Coronary artery (tissue), 2 donors: ENCODE measurements around the gene PHOSPHO1.
A peak's percentile ranks its signal among the peaks of the same experiment; 100 is the strongest.
"Not testable (repeated sequence)": the region's sequence is repeated elsewhere in the genome, so short reads cannot be mapped to it uniquely, and the experiment has no call there.

Experiments
- DNase-seq: peaks from one replicate; pipeline ENCODE4 v3.0.0-alpha.2; 2017; ENCODE audit warnings: low spot score
- H3K27ac ChIP-seq, 2 donors: fragments of 200-600 bp; sonication (generic); one replicate each; pipeline ENCODE4 v1.5.1; 2016 to 2019
- H3K4me3 ChIP-seq: fragments of 200-600 bp; sonication (generic); 2 replicates; pipeline ENCODE4 v1.5.1; 2016; ENCODE audit warnings: mild to moderate bottlenecking, moderate library complexity
- TF ChIP-seq, protein P1 (sequence below): fragments of 200-600 bp; sonication (generic); IDR thresholded peaks from one replicate; pipeline ENCODE4 v1.5.1; 2019; ENCODE audit warnings: antibody characterized with exemption

PHOSPHO1 gene, protein sequence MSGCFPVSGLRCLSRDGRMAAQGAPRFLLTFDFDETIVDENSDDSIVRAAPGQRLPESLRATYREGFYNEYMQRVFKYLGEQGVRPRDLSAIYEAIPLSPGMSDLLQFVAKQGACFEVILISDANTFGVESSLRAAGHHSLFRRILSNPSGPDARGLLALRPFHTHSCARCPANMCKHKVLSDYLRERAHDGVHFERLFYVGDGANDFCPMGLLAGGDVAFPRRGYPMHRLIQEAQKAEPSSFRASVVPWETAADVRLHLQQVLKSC

DNA sequence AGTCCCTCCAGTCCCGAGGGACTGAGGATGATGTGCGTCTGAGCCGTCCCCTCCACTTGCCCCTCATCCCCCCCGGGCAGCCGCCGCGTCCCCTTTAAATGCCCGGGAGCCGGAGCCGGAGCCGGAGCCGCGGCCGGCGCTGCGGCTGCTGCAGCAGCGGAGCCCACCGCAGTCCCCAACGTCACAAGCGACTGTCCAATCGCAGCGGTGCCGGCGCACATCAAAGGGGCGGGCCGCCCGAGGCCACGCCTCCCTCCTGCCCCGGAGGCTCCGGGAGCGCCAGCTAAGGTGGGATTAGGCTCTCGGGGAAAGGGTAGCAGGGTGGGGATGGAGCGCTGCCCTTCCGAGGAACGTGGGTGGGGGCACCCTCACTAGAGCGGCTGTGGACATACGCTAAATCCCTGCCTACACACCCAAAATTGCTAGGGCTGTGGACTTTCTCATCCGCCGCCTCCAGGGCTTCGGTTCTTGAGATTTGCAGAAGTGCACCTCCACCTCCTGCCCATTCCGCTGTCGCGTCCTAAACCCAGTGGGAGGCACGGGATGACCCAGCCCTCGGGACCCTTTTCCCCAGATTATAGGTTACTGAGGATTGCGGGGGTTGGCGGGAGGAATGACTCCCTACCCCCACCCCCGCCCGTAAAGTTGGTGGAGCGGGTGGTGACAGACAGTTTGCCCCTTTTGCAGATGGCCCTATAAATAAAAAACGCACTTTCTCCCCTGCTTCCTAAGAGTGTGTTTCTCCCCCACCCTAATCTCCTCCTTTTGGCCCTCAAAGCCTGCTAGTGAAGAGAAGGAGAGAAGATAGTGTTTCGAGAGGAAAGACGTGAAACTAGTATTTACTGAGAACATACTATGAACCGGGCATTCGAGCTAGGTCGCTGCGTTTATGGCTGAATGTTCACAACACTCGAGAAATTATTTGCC is at the start of gene PHOSPHO1:
PHOSPHO1 (minus strand) TSS at position 152 of the 927 bp plus-strand sequence. CDS start 4,096 bp downstream, outside the sequence.
- H3K4me3 ChIP-seq: peak within 1 kb of the TSS; percentile 74
- DNase-seq: no peak
- TF ChIP-seq, protein P1, sequence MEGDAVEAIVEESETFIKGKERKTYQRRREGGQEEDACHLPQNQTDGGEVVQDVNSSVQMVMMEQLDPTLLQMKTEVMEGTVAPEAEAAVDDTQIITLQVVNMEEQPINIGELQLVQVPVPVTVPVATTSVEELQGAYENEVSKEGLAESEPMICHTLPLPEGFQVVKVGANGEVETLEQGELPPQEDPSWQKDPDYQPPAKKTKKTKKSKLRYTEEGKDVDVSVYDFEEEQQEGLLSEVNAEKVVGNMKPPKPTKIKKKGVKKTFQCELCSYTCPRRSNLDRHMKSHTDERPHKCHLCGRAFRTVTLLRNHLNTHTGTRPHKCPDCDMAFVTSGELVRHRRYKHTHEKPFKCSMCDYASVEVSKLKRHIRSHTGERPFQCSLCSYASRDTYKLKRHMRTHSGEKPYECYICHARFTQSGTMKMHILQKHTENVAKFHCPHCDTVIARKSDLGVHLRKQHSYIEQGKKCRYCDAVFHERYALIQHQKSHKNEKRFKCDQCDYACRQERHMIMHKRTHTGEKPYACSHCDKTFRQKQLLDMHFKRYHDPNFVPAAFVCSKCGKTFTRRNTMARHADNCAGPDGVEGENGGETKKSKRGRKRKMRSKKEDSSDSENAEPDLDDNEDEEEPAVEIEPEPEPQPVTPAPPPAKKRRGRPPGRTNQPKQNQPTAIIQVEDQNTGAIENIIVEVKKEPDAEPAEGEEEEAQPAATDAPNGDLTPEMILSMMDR: no peak
- H3K27ac ChIP-seq: no peak within 1 kb of the TSS

DNA sequence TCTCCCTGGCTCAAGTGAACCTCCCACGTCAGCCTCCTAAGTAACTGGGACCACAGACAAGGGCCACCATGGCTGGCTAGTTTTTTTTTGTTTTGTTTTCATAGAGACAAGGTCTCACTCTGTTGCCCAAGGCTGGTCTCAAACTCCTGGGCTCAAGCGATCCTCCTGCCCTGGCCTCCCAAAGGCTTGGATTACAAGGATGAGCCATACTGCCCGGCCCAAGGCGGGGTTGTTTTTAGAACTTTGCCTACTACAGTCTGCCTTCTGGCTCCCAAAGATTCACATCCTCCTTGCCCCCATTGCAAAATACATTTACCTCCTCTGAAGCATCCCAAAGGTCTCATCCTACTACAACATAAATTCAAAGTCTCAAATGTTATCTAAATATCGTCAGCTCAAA is 49.5 kb upstream of the PHOSPHO1 start:
- DNase-seq: no peak
- TF ChIP-seq, protein P1: no peak
- Histone ChIP-seq H3K27ac (no peak overlapping the region), H3K4me3 (no peak overlapping the region)

DNA sequence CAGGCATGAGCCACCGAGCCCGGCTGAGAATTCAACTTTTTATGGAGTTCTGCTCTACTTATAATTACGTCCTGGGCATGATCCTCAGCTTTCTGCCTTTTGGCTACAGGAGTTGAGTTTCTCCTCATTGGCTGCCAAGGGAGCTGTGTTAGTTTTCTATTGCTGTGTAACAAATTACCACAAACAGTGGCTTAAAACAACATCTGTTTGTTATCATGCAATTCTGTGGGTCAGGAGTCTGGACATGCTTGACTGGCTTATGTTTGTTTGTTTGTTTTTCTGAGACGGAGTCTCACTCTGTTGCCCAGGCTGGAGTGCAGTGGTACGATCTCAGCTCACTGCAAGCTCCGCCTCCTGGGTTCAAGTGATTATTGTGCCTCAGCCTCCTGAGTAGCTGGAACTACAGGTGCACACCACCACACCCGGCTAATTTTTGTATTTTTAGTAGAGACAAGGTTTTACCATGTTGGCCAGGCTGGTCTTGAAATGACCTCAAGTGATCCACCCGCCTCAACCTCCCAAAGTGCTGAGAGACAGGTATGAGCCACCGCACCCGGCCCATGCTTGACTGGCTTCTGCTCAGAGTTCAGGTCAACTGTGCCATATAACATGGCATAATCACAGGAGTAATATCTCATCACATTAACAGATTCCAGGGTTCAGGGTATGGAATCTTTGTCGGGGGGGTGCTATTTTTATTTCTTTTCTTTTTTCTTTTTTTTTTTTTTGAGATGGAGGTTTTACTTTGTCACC is 48.9 kb upstream of the PHOSPHO1 start:
- DNase-seq, H3K4me3 ChIP-seq, H3K27ac ChIP-seq: not testable (repeated sequence)

DNA sequence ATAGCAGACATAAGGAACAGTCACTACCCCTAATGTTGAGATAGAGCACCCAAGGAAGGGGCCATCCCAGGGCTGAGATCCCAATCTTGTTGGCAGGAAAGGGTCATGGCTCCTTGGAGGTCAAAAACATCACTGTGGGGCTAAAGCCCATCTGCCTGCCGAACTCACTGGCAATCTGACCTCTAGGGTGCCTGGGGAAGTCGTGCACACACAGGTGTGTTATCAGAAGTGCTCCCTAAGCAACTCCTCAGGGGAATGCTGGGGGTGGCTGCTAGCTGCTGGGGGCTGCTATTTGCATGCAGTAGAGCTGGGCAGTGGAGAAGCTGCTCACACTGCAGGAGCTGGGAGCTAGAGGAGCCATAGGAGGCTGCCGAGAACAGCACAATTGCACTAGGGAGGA is 47.5 kb upstream of the PHOSPHO1 start:
- peak; percentile 55 for DNase-seq
- TF ChIP-seq, protein P1: no peak
- no peak overlapping the region for H3K27ac ChIP-seq
- H3K4me3 ChIP-seq: no peak overlapping the region

DNA sequence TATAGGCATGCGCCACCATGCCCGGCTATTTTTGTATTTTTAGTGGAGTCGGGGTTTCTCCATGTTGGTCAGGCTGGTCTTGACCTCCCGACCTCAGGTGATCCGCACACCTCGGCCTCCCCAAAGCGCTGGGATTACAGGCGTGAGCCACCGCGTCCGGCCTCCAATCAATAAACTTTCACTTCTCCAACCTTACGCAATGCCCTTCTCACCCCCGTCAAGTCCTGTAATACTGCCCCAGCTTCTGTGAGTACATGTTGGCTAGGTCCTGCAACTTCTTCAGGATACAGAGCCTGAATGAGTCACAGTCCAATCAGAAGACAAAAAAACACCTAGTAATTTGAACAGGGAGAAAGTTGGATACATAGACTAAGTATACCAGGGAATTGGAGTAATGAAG is 47.1 kb upstream of the PHOSPHO1 start:
- peak; percentile 5 for DNase-seq

DNA sequence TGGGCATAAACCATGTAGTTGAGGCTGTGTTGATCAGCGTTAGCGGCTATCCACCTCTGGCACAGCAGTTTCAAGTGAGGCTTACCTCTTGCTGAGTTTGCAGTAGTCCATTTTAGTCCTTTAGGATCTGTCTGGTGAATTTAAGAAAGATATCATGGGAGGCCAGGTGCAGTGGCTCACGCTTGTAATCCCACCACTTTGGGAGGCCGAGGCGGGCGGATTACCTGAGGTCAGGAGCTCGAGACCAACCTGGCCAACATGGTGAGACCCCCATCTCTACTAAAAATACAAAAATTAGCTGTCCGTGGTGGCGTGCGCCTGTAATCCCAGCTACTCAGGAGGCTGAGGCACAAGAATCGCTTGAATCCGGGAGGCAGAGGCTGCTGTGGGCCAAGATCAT is 45.4 kb upstream of the PHOSPHO1 start:
- not testable (repeated sequence) for H3K27ac ChIP-seq
- DNase-seq: peak; percentile 9

More for the DNA sequence above, 47.1 kb upstream of the PHOSPHO1 start:
- TF ChIP-seq, protein P1: no peak
- Histone ChIP-seq H3K27ac (no peak overlapping the region), H3K4me3 (no peak overlapping the region)

DNA sequence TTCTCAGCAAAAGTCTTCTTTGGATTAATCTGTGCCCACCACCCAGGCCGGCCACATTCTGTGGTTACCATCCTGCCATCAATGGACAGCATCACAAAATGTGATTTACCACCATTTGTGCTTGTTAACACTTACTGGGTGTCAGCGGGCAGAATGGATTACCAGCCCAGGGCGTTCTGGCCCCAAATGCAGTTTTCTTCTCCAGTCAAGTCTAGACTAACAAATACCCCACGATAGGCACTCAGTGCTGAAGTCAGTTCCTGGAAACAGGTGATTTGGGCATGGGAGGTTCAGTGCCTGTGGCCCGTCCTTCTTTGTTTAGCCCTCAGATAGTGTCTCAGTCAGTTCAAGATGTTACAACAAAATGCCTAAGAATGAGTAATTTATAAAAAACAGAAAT is 38.8 kb upstream of the PHOSPHO1 start:
- Histone ChIP-seq H3K27ac (no peak overlapping the region), H3K4me3 (no peak overlapping the region)
- DNase-seq: no peak
- TF ChIP-seq, protein P1: no peak

More for the DNA sequence above, 45.4 kb upstream of the PHOSPHO1 start:
- H3K4me3 ChIP-seq: not testable (repeated sequence)
